ENCODE measurements around the gene CLDN7. TPM values are rescaled to one million over a fixed set of nuclear protein-coding genes. Genes with fewer than 3 reads are reported as not detected.
A peak's percentile ranks its signal among the peaks of the same experiment; 100 is the strongest.

Gene CLDN7
- total RNA-seq, 4 donors from 2014 or later, result 2.0 to 5.9 (median 2.4) TPM; not detected in 1

DNA sequence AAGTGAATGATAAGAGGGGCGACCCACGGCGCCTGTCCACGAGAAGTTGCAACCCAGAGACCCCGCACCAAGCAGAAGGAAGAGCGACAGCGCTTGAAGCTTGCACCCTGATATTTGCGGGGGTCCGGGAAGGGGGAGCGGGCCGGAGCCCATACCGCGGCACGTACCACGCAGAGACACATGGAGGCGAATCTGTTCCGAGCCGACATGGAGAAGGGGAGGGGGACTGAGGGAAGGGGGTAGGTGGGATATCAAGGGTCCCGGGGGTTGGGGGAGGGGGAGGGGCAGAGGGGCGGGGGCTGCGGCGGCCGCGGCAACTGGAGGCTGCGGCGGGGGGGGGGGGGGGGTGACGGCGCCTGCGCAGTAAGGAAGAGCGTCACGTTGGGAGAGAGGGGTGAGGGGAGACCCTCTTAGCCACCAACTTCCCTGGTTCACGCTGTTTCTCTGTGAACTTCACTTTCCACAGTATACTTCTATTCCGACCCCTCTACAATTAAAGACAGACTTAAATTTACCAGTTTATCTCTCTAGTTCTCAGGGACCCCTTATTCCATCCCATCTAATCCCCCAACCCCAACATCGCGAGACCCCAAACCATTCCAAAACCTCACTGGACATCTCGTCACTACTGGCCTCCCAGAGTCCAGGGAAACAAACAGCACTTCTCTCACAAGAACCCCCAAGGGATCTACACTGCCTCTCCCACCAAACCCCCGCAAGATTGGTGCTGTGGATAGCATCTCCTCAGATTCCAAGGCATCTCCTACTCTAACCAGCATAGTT lies 50.6 kb downstream of the CLDN7 start:
- TF ChIP-seq EP300 (IDR thresholded peaks at IDR 0.05) (no peak), POLR2A (IDR thresholded peaks at IDR 0.05) (no peak)
- TF ChIP-seq, protein P1, sequence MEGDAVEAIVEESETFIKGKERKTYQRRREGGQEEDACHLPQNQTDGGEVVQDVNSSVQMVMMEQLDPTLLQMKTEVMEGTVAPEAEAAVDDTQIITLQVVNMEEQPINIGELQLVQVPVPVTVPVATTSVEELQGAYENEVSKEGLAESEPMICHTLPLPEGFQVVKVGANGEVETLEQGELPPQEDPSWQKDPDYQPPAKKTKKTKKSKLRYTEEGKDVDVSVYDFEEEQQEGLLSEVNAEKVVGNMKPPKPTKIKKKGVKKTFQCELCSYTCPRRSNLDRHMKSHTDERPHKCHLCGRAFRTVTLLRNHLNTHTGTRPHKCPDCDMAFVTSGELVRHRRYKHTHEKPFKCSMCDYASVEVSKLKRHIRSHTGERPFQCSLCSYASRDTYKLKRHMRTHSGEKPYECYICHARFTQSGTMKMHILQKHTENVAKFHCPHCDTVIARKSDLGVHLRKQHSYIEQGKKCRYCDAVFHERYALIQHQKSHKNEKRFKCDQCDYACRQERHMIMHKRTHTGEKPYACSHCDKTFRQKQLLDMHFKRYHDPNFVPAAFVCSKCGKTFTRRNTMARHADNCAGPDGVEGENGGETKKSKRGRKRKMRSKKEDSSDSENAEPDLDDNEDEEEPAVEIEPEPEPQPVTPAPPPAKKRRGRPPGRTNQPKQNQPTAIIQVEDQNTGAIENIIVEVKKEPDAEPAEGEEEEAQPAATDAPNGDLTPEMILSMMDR (IDR thresholded peaks at IDR 0.05), result no peak
- 26 to 34% methylated on average over 25 to 37 of the region's 37 CpGs for WGBS, 2 donors
- H3K27me3 ChIP-seq, result peaks cover 0 to 11% of the 10 kb centered on the region in 2 donors
- no peak for DNase-seq (ENCODE audit: low spot score in 2 of 2)
- no peak overlapping the region for H3K4me3 ChIP-seq
- H3K9me3 ChIP-seq, result no peaks in the 10 kb centered on the region
- H3K4me1 ChIP-seq, result peaks cover 0 to 46% (median 16%) of the 10 kb centered on the region in 4 donors
- H3K36me3 ChIP-seq, result no peaks in the 10 kb centered on the region
- H3K27ac ChIP-seq, result no peak overlapping the region

Small RNAs within 50 kb of the gene (small RNA-seq; reads per million reads assigned to genes)
- 5.7 reads per million, percentile 85 among the genes with 10 or more reads in this experiment for gene MIR324
- not detected for gene RF00019

Other genes starting within 250 kb of the CLDN7 start
- 10 to 100 TPM; 17.8 to 83.4 (median 54.6) TPM for gene RNASEK, start 249.9 kb downstream of the CLDN7 start, total RNA-seq
- gene BCL6B, start 239.4 kb downstream of the CLDN7 start, total RNA-seq, result 1 to 10 TPM; 1.9 to 8.1 (median 3.2) TPM
- 1 to 10 TPM in 2 of 4 donors, under 1 TPM in 2; 0.22 to 1.8 (median 1.1) TPM for gene SLC16A13, start 226.5 kb downstream of the CLDN7 start, total RNA-seq
- under 1 TPM in 1 of 4 donors, not detected in 3; 0.78 TPM for gene SLC16A11, start 218.4 kb downstream of the CLDN7 start, total RNA-seq
- 10 to 100 TPM in 2 of 4 donors, 1 to 10 TPM in 2; 2.2 to 19.8 (median 10.3) TPM for gene CLEC10A, start 182.2 kb downstream of the CLDN7 start, total RNA-seq
- gene ASGR2, start 147.7 kb downstream of the CLDN7 start, total RNA-seq, result under 1 TPM in 1 of 4 donors, not detected in 3; 0.60 TPM
- 1 to 10 TPM in 1 of 4 donors, under 1 TPM in 2, not detected in 1; 0.21 to 1.5 (median 0.59) TPM for gene ASGR1, start 83.1 kb downstream of the CLDN7 start, total RNA-seq
- 10 to 100 TPM in 3 of 4 donors, 1 to 10 TPM in 1; 7.3 to 22.8 (median 16.1) TPM for gene DLG4, start 42.6 kb downstream of the CLDN7 start, total RNA-seq
- 100 to 1,000 TPM; 565 to 850 (median 599) TPM for gene ACADVL, start 42.5 kb downstream of the CLDN7 start, total RNA-seq
- gene DVL2, start 28.0 kb downstream of the CLDN7 start, total RNA-seq, result 10 to 100 TPM; 41.4 to 51.2 (median 46.7) TPM
- gene PHF23, start 23.0 kb downstream of the CLDN7 start, total RNA-seq, result 10 to 100 TPM; 20.3 to 29.7 (median 23.3) TPM
- gene GABARAP, start 20.0 kb downstream of the CLDN7 start, total RNA-seq, result 100 to 1,000 TPM; 402 to 515 (median 456) TPM
- gene CTDNEP1, start 10.7 kb downstream of the CLDN7 start, total RNA-seq, result 10 to 100 TPM; 38.5 to 82.2 (median 65.9) TPM
- 10 to 100 TPM; 21.9 to 28.7 (median 25.0) TPM for gene ELP5, start 10.3 kb downstream of the CLDN7 start, total RNA-seq
- 10 to 100 TPM in 1 of 4 donors, 1 to 10 TPM in 3; 5.2 to 20.1 (median 6.2) TPM for gene SLC2A4, start 19.2 kb upstream of the CLDN7 start, total RNA-seq
- gene YBX2, start 32.2 kb upstream of the CLDN7 start, total RNA-seq, result 1 to 10 TPM in 1 of 4 donors, under 1 TPM in 3; under 0.01 to 2.1 (median 0.52) TPM
- gene EIF5A, start 45.1 kb upstream of the CLDN7 start, total RNA-seq, result 100 to 1,000 TPM; 106 to 278 (median 132) TPM
- 100 to 1,000 TPM in 1 of 4 donors, 10 to 100 TPM in 3; 36.1 to 108 (median 57.3) TPM for gene GPS2, start 52.9 kb upstream of the CLDN7 start, total RNA-seq
- 10 to 100 TPM; 16.2 to 40.2 (median 27.5) TPM for gene NEURL4, start 66.9 kb upstream of the CLDN7 start, total RNA-seq
- gene ACAP1, start 74.1 kb upstream of the CLDN7 start, total RNA-seq, result 10 to 100 TPM in 3 of 4 donors, 1 to 10 TPM in 1; 8.1 to 33.1 (median 11.2) TPM
- 10 to 100 TPM; 25.3 to 35.4 (median 28.7) TPM for gene KCTD11, start 89.7 kb upstream of the CLDN7 start, total RNA-seq
- not detected for gene TMEM95, start 92.7 kb upstream of the CLDN7 start, total RNA-seq
- gene TNK1, start 118.6 kb upstream of the CLDN7 start, total RNA-seq, result 1 to 10 TPM; 2.4 to 9.8 (median 6.0) TPM
- gene PLSCR3, start 132.0 kb upstream of the CLDN7 start, total RNA-seq, result 10 to 100 TPM; 28.7 to 55.5 (median 42.9) TPM
- gene TMEM256, start 141.6 kb upstream of the CLDN7 start, total RNA-seq, result 100 to 1,000 TPM in 2 of 4 donors, 10 to 100 TPM in 2; 88.3 to 121 (median 103) TPM
- 10 to 100 TPM; 14.4 to 32.4 (median 23.9) TPM for gene NLGN2, start 145.4 kb upstream of the CLDN7 start, total RNA-seq
- not detected for gene SPEM1, start 157.8 kb upstream of the CLDN7 start, total RNA-seq
- gene SPEM2, start 163.1 kb upstream of the CLDN7 start, total RNA-seq, result not detected
- gene SPEM3, start 166.4 kb upstream of the CLDN7 start, total RNA-seq, result not detected
- 1 to 10 TPM; 1.7 to 6.6 (median 4.1) TPM for gene TMEM102, start 173.0 kb upstream of the CLDN7 start, total RNA-seq
- 1 to 10 TPM; 1.5 to 3.3 (median 2.2) TPM for gene FGF11, start 177.0 kb upstream of the CLDN7 start, total RNA-seq
- 10 to 100 TPM in 3 of 4 donors, 1 to 10 TPM in 1; 6.5 to 16.0 (median 13.5) TPM for gene CHRNB1, start 182.6 kb upstream of the CLDN7 start, total RNA-seq
- gene ZBTB4, start 217.2 kb upstream of the CLDN7 start, total RNA-seq, result 10 to 100 TPM; 60.5 to 64.1 (median 63.0) TPM
- gene SLC35G6, start 219.0 kb upstream of the CLDN7 start, total RNA-seq, result not detected
- 100 to 1,000 TPM in 3 of 4 donors, 10 to 100 TPM in 1; 87.0 to 163 (median 125) TPM for gene POLR2A, start 221.9 kb upstream of the CLDN7 start, total RNA-seq

Data from tibial nerve (tissue), 4 donors.